ENCODE results near the gene MED23.

Gene MED23

GRCh38 chr6:131627724-131628682 lies at the start of gene MED23:
Gene MED23 (minus strand): TSS chr6:131628242. CDS start chr6:131628049, 193 bp downstream.
- DNase-seq, result peak; percentile 96

DNA sequence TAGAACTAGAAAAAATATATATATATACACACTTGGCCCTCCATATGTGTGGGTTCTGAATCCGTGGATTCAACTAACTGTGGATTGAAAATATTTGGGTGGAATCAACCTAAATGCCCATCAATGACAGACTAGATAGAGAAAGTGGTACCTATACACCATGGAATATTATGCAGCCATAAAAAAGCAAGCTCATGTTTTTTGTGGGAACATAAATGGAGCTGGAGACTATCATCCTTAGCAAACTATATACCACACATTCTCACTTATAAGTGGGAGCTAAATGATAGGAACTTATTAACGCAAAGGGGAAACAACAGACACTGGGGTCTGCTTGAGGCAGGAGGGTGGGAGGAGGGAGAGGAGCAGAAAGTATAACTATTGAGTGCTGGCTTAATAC lies 45.1 kb upstream of the MED23 start:
- DNase-seq, result no peak

- DNase-seq, result no peak
Observed at GRCh38 chr6:131669891-131670290, 41.8 kb upstream of the MED23 start.

DNA sequence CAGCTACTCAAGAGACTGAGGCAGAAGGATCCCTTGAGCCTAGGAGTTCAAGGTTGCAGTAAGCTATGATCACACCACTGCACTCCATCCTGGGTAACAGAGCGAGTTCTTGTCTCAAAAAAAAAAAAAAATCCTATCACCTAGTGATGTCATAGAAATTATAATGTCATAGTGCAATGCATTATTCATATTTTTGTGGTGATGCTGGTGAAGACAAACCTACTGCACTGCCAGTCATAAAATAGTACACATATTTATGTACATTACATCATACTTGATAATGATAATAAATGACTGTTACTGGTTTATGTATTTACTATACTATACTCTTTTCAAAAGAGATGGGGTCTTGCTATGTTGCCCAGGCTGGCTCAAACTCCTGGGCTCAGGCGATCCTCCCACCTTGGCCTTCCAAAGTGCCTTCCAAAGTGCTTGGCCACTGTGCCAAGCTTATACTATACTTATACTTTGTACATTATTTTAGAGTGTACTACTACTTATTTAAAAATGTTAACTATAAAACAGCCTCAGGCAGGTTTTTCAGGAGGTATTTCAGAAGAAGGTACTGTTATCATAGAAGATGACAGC lies 35.6 kb upstream of the MED23 start:
- no peak for DNase-seq

- no peak for DNase-seq
Observed at GRCh38 chr6:131660195-131660594, 32.2 kb upstream of the MED23 start.

- DNase-seq, result no peak
Observed at GRCh38 chr6:131658287-131658686, 30.2 kb upstream of the MED23 start.

DNA sequence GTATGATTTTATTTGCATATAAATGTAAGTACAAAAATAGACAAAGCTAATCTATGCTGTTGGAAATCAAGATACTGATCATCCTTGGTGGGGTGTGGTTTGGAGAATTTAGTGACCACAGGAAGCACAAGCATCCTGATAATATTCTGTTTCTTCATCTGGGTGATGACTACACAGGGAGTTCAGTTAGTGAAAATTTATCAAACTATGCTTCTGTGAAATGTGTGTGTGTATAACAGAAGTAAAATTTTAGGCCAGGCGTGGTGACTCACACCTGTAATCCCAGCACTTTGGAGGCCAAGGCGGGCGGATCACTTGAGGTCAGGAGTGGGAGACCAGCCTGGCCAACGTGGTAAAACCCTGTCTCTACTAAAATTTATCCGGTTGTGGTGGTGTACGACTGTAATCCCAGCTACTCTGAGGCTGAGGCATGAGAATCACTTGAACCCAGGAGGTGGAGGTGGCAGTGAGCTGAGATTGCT lies 29.6 kb upstream of the MED23 start:
- no peak for DNase-seq

- DNase-seq, result no peak
Observed at GRCh38 chr6:131657222-131657621, 29.2 kb upstream of the MED23 start.

GRCh38 chr6:131656667-131657066 lies 28.6 kb upstream of the MED23 start:
- DNase-seq, result no peak

- DNase-seq, result no peak
Observed at GRCh38 chr6:131655951-131656350, 27.9 kb upstream of the MED23 start.

- DNase-seq, result no peak
Observed at GRCh38 chr6:131655387-131655786, 27.3 kb upstream of the MED23 start.

- no peak for DNase-seq
Observed at GRCh38 chr6:131654326-131654725, 26.3 kb upstream of the MED23 start.

DNA sequence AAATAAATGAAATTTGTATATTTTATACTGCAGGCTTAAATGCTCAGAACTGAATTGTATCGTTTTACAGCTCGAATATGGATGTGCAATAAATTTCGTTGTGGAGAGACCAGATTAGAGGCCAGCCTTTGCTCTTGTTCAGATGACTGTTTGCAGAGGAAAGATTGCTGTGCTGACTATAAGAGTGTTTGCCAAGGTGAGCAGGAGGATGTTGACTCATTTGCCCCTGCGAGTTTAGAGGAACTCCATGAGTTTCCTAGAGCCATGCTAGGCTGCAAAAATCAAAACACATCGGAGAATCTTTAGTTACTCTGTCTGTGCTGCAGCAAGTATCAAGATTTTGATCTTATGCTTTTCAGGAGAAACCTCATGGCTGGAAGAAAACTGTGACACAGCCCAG lies 24.4 kb upstream of the MED23 start:
- DNase-seq, result no peak

DNA sequence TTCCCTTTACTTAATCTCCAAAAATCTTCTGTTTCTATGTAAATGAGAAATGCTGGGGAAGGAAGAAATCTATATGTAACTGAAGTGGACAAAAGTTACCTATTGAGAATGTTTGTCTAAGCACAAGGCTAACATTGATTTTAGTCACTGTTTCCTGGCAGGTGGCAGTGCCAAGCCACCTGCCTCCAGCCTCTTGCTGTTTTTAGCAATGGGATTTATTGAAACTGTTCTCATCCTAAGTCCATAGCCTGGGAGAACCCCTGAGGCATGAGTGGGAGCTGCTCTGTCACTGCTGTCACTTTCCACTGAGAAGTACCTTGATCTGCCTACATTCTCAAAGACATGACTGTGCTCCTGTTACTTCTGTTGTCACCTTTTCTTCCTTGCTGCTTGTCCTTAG lies 23.7 kb upstream of the MED23 start:
- DNase-seq, result no peak

DNA sequence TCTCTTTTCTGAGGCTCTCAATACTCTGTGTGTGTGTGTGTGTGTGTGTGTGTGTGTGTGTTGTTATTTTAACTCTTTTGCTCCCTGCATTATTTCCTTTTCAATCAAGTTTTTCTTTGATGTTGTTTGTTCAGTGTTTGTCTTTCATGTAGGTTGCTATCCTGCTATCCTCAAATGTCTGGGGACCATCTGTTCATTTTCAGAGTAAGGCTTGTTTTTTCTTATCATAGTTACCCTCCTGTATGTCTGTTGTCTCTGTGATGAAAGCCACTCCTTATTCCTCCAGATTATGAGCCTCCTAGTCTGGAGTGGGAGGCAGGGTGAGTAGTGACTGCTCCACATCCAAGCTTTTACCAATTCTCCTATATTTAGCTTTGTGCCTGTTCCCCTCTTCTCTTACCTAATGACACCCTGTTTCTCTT lies 18.2 kb upstream of the MED23 start:
- no peak for DNase-seq

- DNase-seq, result no peak
Observed at GRCh38 chr6:131645846-131646245, 17.8 kb upstream of the MED23 start.

DNA sequence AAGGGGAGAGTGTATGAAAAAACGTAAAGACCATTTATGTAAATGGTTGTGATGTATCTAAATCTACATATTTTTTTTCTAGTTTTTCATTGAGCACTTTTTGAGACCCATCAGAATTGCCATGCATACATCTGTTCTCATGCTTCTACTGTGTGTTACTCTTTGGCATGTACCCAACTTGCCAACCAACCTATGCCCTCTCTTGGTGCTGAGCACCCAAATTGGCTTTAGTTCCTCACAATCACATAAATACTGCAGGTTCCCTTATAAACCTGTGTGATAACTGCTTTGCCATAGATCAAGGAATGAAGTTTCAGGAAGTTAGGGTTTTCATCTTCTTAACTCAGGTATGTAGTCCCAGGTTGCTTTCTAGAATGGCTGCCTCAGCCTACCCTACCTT lies 16.9 kb upstream of the MED23 start:
- DNase-seq, result no peak

- no peak for DNase-seq
Observed at GRCh38 chr6:131643855-131644460, 15.9 kb upstream of the MED23 start.

- DNase-seq, result no peak
Observed at GRCh38 chr6:131642987-131643611, 15.1 kb upstream of the MED23 start.

- no peak for DNase-seq
Observed at GRCh38 chr6:131642565-131642964, 14.5 kb upstream of the MED23 start.

GRCh38 chr6:131641554-131641953 lies 13.5 kb upstream of the MED23 start:
- DNase-seq, result no peak

DNA sequence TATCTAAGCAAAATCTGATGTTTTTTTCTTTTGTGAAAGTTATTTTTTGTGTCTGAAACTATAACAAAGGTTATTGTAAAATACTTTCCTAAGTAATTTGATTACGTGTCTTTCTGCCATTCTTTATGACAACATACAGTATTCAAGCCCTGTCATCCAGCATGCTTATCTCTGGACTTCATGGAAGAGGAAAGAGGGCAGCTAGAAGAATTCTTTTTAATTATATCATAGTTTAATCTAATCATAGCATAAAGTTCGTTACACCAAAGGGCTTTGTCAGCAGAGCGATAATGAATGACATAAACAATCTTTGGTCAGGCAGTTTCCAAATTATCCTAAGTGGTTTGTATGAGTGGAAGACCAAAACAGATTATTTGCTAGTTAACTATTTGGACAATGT lies 12.5 kb upstream of the MED23 start:
- DNase-seq, result no peak

DNA sequence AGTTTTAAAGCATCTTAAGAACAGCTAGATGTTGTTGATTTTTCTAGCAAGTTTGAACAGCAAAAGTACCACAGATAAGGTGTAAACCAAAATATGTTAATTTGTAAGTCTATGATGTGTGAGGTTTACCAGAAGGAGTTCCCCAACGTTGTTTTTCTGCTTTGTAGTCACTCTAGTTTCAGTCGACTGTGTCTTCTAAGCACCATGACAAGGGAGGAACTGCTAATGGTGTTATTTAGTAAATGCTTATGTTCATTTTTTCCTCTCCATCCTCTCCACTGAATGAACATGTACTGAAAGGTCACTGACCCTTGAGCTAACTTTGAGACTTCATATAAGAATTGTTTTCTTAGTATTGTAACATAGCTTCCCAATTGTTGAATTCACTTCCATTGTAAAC lies 12.1 kb upstream of the MED23 start:
- no peak for DNase-seq
